ENCODE measurements around the gene EQTN.

DNA sequence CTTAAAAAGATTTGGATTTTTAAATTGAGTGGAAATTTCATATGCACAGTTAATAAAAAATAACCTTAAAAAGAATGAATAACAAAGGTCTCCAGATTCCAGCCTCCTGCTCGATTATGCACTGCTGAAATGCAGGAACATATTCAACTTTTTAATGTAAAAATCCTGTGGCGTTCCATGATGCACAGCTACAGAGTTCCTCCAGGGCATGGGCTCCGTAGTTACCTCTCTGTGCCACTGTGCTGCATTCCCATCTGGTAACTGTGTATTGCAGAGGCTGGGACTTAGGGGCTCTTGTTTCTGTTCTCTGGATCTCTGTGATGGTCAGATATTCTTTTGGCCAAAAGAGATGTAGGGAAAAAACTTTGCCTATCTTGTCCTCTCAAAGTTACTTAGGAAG lies 31.5 kb upstream of the EQTN start:
- TF ChIP-seq, protein P1, sequence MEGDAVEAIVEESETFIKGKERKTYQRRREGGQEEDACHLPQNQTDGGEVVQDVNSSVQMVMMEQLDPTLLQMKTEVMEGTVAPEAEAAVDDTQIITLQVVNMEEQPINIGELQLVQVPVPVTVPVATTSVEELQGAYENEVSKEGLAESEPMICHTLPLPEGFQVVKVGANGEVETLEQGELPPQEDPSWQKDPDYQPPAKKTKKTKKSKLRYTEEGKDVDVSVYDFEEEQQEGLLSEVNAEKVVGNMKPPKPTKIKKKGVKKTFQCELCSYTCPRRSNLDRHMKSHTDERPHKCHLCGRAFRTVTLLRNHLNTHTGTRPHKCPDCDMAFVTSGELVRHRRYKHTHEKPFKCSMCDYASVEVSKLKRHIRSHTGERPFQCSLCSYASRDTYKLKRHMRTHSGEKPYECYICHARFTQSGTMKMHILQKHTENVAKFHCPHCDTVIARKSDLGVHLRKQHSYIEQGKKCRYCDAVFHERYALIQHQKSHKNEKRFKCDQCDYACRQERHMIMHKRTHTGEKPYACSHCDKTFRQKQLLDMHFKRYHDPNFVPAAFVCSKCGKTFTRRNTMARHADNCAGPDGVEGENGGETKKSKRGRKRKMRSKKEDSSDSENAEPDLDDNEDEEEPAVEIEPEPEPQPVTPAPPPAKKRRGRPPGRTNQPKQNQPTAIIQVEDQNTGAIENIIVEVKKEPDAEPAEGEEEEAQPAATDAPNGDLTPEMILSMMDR (IDR thresholded peaks at IDR 0.05) = no peak
- no peak for TF ChIP-seq EP300 (IDR thresholded peaks at IDR 0.05)

Data from tibial nerve (tissue), 4 donors.